ENCODE results near the gene CELSR1. TPM values are rescaled to one million over a fixed set of nuclear protein-coding genes. Genes with fewer than 3 reads are reported as not detected.

Gene CELSR1
- total RNA-seq, 1 donor from 2014 or later, result 0.39 TPM

DNA sequence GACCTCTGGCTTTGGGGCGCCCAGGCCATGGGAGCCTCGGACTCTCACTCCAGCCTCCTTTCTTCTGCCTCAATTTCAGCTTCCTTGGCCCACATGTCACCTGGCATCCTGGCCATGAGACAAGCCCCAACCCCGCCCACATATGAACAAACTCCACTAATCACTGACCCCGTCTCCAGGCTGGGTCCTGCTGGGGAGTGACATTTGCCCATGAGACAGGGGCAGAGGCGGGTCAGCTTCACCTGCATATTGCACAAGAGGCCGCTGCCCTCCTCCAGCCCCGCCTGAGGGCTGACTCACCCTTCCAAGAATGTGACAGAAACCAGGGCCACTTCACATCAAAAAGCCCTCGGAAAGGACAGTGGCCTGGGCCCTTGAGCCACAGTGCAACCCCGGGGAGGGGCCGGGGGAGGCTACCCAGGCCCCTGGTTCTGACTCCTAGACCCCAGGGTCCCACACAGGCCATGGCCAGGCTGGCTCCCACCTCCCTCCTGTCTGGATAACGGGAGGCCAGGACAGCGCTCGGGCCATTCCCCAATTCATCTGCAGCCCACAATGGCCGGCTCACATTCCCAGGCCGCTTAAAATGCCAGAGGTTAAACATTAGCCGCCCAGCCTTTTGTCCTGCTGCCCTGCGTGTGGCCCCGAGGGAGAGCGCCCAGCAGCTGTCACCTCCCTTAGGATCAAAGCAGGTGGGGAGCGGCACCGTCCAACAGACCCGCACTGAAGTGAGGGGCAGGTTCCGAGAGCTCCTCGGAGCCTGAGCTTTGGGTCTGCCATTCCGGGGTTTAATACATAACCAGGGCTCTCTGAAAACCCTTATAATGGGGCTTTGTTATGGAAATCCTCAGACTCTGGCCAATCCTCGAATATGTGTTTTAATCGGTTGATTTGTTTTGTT is 159.6 kb downstream of the CELSR1 start:
- no peaks in the 10 kb centered on the region for H3K36me3 Mint-ChIP-seq (ENCODE audit: low read depth)
- peaks cover 5% of the 10 kb centered on the region for H3K4me1 Mint-ChIP-seq (ENCODE audit: low read depth)
- H3K9me3 Mint-ChIP-seq, result peaks cover 7% of the 10 kb centered on the region
- intact Hi-C loops (cut with micrococcal nuclease), result no loop called here
- peaks cover 8% of the 10 kb centered on the region for H3K27me3 Mint-ChIP-seq (ENCODE audit: insufficient read depth)
- no peak overlapping the region for H3K27ac Mint-ChIP-seq
- H3K4me3 Mint-ChIP-seq, result no peak overlapping the region
- DNase-seq (ENCODE audit: low spot score), result no peak

DNA sequence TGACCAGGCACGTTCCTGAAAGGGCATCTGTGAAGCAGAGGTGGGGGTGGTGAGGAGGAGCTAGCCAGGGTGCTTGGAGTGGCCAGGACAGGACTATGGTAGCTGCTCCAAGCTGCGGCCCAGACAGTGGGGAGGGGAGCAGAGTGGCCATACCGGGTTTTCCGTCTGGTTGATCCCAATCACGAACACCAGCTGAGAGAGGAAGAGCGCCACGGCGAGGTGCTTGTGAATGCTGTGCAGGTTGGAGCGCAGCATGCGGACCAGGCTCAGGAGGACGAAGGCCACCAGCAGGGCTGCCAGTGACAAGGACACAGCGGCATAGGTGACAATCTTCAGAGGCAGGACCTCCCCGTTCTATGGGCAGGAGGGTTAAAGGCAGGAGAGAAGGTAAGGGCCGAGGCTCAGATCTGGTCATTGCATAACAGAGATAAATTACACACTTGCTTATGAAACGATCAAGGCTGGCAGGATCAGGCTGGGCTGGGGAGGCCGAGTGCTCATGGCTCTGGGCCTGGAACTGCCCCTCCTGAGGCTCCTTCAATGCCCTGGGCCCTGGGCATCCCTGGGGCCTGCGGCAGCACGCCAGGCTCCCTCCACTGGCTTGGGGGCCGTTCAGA is 160.4 kb downstream of the CELSR1 start:
- DNase-seq (ENCODE audit: low spot score), result no peak
- Mint-ChIP-seq H3K4me3 (no peak overlapping the region), H3K27ac (no peak overlapping the region), H3K36me3 (ENCODE audit: low read depth) (no peaks in the 10 kb centered on the region), H3K27me3 (ENCODE audit: insufficient read depth) (peaks cover 12% of the 10 kb centered on the region), H3K4me1 (ENCODE audit: low read depth) (peaks cover 5% of the 10 kb centered on the region), H3K9me3 (peaks cover 7% of the 10 kb centered on the region)
- intact Hi-C loops (cut with micrococcal nuclease), result no loop called here

DNA sequence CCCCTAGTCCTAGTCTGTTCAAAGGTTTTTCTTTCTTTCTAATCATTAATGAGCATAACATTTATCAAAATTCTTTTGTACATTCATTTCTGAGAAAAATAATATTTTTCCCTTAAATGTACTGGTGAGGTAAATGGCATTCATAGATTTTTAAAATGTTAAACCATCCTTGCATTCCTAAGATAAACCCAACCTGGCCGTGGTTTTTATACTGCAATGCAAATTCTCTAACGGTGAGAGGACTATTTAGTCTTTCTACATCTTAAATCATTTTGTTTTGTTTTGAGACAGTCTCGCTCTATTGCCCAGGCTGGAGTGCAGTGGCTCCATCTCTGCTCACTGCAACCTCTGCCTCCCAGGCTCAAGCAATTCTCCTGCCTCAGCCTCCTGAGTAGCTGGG is 161.3 kb downstream of the CELSR1 start:
- Mint-ChIP-seq H3K27ac (no peak overlapping the region), H3K9me3 (peaks cover 7% of the 10 kb centered on the region), H3K4me3 (no peak overlapping the region), H3K36me3 (ENCODE audit: low read depth) (no peaks in the 10 kb centered on the region), H3K27me3 (ENCODE audit: insufficient read depth) (peaks cover 14% of the 10 kb centered on the region), H3K4me1 (ENCODE audit: low read depth) (peaks cover 5% of the 10 kb centered on the region)
- intact Hi-C loops (cut with micrococcal nuclease), result no loop called here
- no peak for DNase-seq (ENCODE audit: low spot score)

DNA sequence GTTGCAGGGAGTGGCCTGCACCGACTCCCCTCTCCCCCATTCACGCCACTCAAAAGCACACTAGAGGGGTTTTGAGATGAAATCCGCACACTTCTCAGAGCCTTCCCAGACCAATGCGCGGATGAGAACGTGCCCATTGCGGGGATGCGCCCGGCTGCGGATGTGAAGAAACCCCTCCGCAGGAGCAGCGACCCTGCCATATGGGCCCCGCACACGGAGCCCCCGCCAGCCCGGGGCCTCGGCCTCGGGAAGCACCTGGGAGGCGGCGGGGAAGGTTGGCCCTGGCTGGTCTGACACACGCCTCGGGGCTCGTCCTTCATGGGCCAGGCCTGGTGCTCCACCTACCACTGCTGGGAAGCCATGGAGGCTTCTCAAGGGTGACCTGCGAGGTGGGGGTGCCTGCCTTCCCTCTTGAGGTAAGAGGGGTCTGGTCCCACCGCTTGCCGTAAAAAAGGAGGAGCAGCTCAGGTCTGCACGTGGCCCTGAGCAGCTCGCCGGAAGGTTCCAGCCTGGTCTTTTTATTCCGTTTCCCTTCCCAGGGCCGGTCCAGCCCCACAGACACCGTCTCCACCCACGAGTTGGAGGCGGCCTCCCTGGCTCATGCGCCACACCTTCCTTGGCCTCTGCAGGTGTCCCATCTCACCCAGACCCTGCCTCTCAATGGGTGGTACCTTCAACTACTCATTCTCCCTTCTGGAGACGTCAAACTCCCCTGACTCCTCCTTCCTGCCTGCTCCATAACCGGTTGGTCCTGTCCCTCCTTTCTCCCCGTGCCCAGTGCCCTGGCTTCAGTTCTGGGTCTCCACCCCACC is 162.6 kb downstream of the CELSR1 start:
- Mint-ChIP-seq H3K27me3 (ENCODE audit: insufficient read depth) (peaks cover 14% of the 10 kb centered on the region), H3K36me3 (ENCODE audit: low read depth) (no peaks in the 10 kb centered on the region), H3K9me3 (peaks cover 7% of the 10 kb centered on the region), H3K4me3 (no peak overlapping the region), H3K27ac (no peak overlapping the region), H3K4me1 (ENCODE audit: low read depth) (peaks cover 5% of the 10 kb centered on the region)
- intact Hi-C loops (cut with micrococcal nuclease), result no loop called here
- DNase-seq (ENCODE audit: low spot score), result no peak

DNA sequence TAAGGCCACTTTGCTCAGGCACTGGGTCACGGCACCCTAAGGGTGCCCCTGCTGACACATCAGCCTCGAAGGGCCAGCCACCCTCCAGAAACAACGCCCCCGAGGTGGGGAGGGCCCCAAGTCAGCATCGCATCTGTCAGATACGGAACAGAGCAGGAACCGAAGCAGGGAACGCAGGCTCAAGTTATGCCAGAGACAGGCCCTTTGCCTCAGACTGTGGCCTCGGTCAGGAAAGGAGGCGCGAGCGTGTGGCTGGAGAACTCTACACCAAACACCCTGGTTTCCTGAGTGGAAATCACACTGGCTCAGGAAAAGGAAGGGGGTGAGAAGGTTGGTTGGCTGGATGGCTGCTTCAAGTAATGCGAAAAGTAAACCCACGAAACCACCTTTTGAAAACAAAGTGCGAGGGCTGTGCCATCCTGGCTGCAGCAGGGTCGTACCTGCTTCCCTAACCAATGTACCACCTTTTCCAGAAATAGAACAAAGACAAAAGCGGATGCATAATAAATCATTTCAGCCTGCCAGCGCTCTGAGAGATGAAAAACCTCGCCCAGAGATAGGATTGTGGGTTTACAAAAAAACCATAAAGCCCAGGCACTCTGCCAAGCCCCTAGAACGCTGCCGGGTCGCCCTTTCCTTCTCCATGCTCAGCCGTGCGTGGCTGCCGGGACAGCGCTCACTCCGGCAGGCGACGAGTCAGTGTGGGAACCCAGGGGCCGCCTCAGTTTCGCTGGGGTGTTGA is 163.3 kb downstream of the CELSR1 start:
- Mint-ChIP-seq H3K36me3 (ENCODE audit: low read depth) (no peaks in the 10 kb centered on the region), H3K9me3 (peaks cover 7% of the 10 kb centered on the region), H3K27ac (no peak overlapping the region), H3K27me3 (ENCODE audit: insufficient read depth) (peaks cover 14% of the 10 kb centered on the region), H3K4me1 (ENCODE audit: low read depth) (peaks cover 5% of the 10 kb centered on the region), H3K4me3 (no peak overlapping the region)
- DNase-seq (ENCODE audit: low spot score), result no peak
- intact Hi-C loops (cut with micrococcal nuclease), result no loop called here

DNA sequence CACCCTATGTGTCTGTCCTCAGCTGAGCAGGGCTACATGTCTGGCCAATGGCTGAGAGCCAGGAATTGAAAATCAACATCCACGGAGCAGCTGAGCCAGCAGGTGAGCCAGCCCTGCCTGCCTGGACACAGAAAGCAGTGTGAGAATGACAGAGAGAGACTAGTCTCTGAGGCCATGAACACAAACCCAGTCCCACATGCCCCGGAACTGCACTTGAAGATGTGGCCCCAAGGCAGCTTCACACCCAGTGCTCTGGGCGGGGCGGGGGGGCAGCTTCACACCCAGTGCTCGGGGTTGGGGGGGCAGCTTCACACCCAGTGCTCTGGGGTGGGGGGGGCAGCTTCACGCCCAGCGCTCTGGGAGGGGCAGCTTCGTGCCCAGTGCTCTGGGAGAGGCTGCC is 164.3 kb downstream of the CELSR1 start:
- H3K27ac Mint-ChIP-seq, result no peak overlapping the region
- peaks cover 7% of the 10 kb centered on the region for H3K9me3 Mint-ChIP-seq
- no peak for DNase-seq (ENCODE audit: low spot score)
- peaks cover 5% of the 10 kb centered on the region for H3K4me1 Mint-ChIP-seq (ENCODE audit: low read depth)
- H3K27me3 Mint-ChIP-seq (ENCODE audit: insufficient read depth), result peaks cover 14% of the 10 kb centered on the region
- no peak overlapping the region for H3K4me3 Mint-ChIP-seq
- intact Hi-C loops (cut with micrococcal nuclease), result no loop called here
- H3K36me3 Mint-ChIP-seq (ENCODE audit: low read depth), result no peaks in the 10 kb centered on the region

DNA sequence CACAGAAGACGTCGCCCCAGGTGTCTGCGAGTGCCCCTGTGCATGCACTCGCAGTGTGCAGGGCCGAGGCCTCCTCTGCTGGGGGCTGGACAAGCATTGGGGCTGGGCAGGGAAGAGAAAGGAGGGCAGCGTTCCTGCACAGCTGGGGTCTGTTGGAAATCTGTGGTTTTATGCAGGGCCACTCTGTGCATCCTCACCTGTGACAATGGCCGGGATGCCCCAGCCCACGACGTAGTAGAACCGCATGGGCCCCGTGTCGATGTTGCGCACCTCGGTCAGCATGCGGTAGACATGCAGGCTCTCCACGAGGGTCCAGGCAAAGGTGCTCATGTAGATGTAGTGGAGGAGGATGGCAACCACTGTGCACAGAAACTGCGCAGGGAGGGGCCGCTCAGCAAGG is 164.7 kb downstream of the CELSR1 start:
- Mint-ChIP-seq H3K4me1 (ENCODE audit: low read depth) (peaks cover 5% of the 10 kb centered on the region), H3K27me3 (ENCODE audit: insufficient read depth) (peaks cover 14% of the 10 kb centered on the region), H3K4me3 (no peak overlapping the region), H3K9me3 (peaks cover 7% of the 10 kb centered on the region), H3K36me3 (ENCODE audit: low read depth) (no peaks in the 10 kb centered on the region), H3K27ac (no peak overlapping the region)
- intact Hi-C loops (cut with micrococcal nuclease), result no loop called here
- no peak for DNase-seq (ENCODE audit: low spot score)

DNA sequence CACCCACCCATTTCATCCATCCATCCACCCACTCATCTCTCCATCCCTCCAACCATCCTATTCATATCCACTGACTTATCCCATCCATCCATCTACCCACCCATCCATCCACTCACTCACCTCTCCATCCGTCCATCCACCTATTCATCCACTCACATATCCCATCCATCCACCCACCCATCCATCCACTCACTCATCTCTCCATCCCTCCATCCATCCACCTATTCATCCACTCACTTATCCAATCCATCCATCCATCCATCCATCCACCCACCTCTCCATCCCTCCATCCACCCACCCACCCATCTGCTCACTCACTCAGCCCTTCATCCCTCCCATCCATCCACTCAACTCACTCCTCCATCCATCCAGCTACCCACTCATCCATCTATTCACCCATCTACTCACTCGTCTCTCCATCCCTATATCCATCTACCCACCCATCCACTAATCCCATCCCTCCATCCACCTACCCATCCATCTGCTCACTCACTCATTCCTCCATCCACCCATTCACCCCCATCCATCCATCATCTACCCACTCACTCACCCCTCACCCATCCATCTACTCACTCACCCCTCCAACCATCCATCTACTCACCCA is 165.7 kb downstream of the CELSR1 start:
- no peak overlapping the region for H3K27ac Mint-ChIP-seq
- H3K27me3 Mint-ChIP-seq (ENCODE audit: insufficient read depth), result peaks cover 14% of the 10 kb centered on the region
- no peak overlapping the region for H3K4me3 Mint-ChIP-seq
- H3K4me1 Mint-ChIP-seq (ENCODE audit: low read depth), result peaks cover 5% of the 10 kb centered on the region
- DNase-seq (ENCODE audit: low spot score), result no peak
- H3K9me3 Mint-ChIP-seq, result peaks cover 7% of the 10 kb centered on the region
- intact Hi-C loops (cut with micrococcal nuclease), result no loop called here
- H3K36me3 Mint-ChIP-seq (ENCODE audit: low read depth), result no peaks in the 10 kb centered on the region

DNA sequence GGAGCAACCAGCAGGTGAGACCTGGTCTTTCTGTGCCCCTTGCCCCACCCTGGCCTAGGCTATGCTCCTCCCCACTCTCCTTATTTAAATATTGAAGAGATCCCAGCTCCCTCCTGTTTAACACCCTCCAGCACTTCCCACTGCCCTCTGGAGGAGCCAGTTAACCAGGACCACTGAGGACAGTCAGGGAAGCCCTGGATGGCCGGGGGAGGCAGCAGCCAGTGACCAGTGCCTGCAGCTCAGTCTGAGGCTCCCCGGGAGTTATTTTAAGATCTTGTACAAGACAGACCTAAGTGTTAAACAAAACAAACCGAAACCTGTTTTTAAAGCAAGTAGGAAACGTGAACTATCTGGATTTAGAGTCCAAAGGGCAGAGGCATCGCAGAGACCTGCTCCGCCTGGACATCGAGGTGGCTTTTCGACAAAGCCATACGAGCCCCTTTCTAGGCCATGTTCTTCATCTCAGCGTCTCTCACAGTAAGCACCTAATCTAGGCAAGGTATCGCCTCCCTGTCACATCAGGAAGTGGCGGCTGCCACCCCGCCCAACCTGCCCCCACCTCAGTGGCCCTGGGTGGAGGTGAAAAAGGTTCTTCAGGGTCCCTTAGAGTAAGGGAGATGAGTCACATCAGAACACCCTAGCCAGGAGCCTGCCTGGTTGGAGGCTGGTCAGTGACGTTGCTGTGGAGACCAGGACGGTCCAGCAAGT is 166.7 kb downstream of the CELSR1 start:
- Mint-ChIP-seq H3K9me3 (peaks cover under 1% of the 10 kb centered on the region), H3K27me3 (ENCODE audit: insufficient read depth) (peaks cover 14% of the 10 kb centered on the region), H3K4me1 (ENCODE audit: low read depth) (peaks cover 5% of the 10 kb centered on the region), H3K27ac (no peak overlapping the region), H3K36me3 (ENCODE audit: low read depth) (no peaks in the 10 kb centered on the region), H3K4me3 (no peak overlapping the region)
- no peak for DNase-seq (ENCODE audit: low spot score)
- intact Hi-C loops (cut with micrococcal nuclease), result no loop called here

DNA sequence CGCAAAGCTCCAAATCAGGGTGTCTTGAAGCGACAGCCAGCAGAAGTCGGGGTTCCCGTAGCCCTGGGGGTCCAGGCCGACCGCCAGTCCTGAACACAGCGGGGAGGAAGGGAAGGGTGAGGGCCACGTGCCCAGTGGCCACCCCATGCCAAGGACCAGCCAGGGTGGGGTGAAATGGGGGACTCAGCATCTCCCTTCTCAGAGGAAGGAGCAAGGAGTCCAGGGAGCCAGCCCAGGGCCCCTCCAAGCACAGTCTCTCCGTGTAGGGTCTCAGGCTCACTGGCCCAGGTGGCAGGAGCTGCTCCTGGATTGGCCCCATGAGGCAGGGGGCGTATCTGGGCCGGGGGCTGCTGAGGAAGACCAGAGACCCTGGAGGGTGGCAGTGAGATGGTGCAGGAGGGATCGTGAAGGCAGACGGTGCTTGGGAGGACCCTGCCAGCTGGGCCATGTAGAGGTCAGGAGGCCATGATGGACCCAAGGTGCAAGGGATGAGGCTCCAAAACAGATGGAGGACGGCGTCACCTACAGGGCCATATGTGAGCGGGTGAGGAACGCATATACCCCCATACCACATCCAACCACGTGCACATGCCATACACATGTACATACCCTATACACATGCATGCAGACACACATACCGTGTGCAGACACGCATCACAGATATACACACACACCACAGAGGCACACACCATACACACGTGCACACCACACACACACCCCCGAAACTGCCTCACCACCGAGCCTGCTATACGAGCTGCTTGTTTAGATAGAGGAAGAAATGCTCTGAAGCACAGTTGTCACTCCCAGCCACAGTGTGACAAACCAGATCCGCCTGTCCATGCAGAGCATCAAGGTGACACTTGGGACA is 167.5 kb downstream of the CELSR1 start:
- no peak overlapping the region for H3K4me3 Mint-ChIP-seq
- no peaks in the 10 kb centered on the region for H3K9me3 Mint-ChIP-seq
- intact Hi-C loops (cut with micrococcal nuclease), result no loop called here
- peaks cover 14% of the 10 kb centered on the region for H3K27me3 Mint-ChIP-seq (ENCODE audit: insufficient read depth)
- no peaks in the 10 kb centered on the region for H3K36me3 Mint-ChIP-seq (ENCODE audit: low read depth)
- peaks cover 5% of the 10 kb centered on the region for H3K4me1 Mint-ChIP-seq (ENCODE audit: low read depth)
- H3K27ac Mint-ChIP-seq, result no peak overlapping the region
- DNase-seq (ENCODE audit: low spot score), result no peak

All from activated T-helper 1 cell treated with anti-CD3 and anti-CD28 coated beads, Interleukin-12 subunit alpha, Interleukin-12 subunit beta, Interleukin-2, Interleukin-4 antibody, amounts not matched to agents 30 ng/mL and 10 ng/mL and 1 ng/mL, durations not matched to agents 14 hours and 24 hours and 36 hours (primary cell).